ENCODE measurements around the gene AZGP1.
A peak's percentile ranks its signal among the peaks of the same experiment; 100 is the strongest.
"Not testable (repeated sequence)": the region's sequence is repeated elsewhere in the genome, so short reads cannot be mapped to it uniquely, and the experiment has no call there.

Gene AZGP1

DNA sequence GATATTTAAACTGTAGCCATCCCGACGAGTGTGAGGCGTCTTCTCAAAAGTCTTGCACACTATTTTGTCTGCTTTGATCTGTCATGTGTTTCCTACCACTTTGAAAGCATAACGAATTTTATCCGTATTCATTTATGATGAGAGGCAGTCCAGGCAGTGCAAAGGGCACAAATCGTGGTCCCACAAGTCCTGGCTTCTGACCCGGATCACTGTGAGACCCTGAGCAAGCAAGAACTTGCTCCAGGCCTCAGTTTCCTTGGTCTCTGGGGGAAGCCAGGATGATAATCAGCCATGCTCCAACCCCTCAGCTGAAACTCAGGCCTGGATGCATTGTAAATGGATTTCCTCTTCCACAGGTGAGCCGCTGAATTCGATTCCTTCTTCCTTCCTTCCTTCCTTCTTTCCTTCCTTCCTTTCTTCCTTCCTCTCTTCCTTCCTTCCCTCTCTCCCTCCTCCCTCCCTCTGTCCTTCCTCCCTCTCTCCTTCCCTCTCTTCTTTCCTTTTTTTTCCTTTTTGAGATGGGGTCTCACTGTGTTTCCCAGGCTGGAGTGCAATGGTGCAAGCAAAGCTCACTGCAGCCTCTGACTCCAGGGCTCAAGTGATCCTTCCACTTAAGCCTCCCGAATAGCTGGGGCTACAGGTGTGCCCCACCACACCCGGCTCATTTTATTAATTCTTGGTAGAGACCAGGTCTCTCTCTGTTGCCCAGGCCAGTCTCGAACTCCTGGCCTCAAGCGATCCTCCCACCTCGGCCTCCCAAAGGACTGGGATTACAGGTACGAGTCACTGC is 21.1 kb upstream of the AZGP1 start:
- no peak for DNase-seq

DNA sequence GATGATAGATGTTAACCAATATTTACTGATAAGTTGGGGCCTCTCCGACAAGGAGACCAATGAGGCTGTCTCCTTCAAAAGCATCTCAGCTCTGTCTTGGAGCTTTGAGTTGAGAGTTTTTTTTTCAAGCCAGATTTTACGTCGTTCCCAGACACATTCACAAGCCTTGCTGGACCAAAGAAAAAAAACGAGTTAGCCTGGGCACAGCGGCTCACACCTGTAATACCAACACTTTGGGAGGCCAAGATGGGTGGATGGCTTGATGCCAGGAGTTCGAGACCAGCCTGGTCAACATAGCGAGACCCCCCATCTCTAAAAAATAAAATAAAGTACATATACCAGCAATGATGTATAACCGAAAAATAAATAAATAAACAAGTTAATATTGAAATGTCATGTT is 19.0 kb upstream of the AZGP1 start:
- DNase-seq = no peak

DNA sequence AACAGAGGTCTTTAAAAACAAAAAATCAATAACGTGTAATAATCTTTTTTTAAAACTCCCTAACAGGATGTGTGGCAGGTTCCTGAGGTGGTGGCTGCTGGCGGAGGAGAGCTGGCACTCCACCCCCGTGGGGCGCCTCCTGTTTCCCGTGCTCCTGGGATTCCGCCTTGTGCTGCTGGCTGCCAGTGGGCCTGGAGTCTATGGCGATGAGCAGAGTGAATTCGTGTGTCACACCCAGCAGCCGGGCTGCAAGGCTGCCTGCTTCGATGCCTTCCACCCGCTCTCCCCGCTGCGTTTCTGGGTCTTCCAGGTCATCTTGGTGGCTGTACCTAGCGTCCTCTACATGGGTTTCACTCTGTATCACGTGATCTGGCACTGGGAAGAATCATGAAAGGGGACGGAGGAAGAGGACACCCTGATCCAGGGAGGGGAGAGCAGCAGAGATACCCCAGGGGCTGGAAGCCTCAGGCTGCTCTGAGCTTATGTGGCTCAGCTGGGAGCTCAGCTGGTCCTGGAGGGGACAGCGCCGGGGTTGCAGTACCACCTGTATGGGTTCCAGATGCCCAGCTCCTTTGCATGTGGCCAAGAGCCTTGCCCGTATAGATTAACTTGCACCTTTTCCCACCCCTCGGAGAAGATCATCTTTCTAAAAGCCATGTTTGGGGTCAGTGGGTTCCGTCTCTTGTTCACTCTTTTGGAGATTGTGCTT is 16.7 kb upstream of the AZGP1 start:
- DNase-seq = no peak

DNA sequence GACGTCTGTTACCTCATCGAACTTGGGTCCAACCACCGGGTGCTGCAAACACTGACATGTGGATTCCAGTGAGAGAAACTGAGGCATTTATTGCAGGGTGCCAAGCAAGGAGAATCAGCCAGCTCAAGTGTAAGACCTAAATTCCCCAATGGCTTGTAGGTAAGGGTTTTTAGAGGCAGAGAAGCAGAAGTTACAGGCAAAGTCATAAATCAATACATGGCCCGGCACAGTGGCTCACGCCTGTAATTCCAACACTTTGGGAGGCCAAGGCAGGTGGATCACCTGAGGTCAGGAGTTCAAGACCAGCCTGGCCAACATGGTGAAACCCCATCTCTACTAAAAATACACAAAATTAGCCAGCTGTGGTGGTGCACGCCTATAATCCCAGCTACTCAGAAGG is 15.7 kb upstream of the AZGP1 start:
- not testable (repeated sequence) for DNase-seq

DNA sequence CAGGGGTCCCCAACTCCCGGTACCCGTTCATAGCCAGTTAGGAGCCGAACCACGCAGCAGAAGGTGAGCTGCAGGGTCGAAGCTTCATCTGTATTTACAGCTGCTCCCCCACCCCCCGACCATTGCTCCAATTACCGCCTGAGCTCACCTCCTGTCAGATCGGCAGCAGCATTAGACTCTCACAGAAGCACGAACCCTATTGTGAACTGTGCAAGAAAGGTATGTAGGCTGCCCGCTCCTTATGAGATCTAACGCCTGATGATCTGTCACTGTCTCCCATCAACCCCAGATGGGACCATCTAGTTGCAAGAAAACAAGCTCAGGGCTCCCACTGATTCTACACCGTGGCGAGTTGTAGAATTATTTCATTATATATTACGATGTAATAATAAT is 14.6 kb upstream of the AZGP1 start:
- no peak for DNase-seq

DNA sequence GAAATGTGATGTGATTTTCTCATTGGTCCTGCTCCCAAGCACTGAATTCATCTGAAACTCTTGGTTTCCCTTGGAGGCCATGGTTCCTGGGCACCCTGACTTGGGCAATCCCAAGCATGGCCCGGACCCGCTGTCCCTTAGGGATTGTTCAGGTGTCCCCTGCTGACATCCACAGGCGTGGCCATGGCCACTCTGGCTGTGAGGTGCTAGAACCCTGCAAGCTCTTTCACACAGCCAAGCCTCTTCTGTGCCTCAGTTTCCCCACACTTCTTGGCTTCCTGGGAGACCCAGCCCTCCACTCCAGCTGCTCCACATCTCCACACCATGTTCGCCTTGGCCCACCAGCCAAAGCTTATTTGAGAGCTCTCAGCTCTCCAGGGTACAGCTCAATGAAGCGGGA is 12.0 kb upstream of the AZGP1 start:
- no peak for DNase-seq

DNA sequence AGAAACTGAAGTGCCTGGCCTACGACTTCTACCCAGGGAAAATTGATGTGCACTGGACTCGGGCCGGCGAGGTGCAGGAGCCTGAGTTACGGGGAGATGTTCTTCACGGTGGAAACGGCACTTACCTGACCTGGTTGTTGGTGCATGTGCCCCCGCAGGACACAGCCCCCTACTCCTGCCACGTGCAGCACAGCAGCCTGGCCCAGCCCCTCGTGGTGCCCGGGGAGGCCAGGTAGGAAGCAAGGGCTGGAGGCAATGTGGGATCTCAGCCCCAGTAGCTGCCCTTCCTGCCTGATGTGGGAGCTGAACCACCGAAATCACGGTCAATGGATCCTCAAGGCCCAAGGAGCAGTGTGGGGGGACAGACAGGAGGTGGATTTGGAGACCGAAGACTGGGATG is 11.5 kb upstream of the AZGP1 start:
- DNase-seq = not testable (repeated sequence)

DNA sequence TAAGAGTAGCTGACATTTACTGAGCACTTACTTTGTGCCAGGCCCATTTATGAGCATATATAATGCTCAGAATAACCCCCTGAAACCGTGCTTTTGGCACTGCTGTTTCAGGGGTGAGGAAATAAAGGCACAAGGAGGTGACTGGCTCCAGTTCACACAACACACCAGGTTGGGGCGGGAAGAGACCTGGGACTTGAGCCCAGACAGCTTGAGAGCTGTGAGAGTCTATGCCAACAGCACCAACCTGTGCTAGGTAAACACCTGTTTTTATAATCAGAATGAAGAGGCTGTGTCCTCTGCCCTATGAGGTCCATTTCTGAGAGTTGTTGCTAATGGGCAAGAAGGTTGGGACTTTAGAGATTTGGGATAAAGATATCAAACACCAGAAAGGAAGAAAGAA is 8.8 kb upstream of the AZGP1 start:
- no peak for DNase-seq

DNA sequence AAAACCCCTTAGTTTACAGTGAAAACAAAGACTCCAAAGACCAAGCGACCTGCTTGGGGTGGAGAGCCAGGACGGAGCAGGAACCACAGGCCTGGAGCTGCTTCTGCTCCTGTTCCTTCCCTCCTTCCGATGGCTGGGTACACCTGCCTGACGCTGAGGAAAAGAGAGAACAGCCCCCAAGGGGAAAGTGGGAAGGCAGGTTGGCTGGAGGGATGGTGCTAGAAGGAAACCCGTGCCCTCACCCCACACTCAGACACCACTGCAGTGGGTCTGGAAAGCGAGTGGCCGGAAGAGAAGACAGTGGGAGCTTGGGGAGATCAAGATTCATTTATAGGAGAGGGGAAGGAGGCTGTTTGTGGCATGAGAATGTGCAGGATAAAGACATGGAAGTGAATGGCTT is 5.2 kb upstream of the AZGP1 start:
- not testable (repeated sequence) for DNase-seq

DNA sequence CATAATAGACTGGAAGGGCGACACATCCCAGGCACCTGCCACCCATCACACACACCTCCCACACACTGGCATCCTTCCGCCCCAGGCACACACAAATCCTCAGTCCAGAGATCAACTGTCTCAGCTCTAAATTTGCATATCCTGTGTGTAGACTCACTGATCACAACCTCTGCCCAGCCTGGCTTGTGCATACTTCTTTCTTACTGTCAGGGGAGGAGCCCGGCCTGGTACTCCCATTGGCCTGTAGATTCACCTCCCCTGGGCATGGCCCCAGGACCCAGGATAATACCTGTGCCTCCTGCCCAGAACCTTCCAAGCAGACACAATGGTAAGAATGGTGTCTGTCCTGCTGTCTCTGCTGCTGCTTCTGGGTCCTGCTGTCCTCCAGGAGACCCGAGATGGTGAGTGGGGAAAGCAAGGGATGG is 4.6 kb upstream of the AZGP1 start:
- not testable (repeated sequence) for DNase-seq

DNA sequence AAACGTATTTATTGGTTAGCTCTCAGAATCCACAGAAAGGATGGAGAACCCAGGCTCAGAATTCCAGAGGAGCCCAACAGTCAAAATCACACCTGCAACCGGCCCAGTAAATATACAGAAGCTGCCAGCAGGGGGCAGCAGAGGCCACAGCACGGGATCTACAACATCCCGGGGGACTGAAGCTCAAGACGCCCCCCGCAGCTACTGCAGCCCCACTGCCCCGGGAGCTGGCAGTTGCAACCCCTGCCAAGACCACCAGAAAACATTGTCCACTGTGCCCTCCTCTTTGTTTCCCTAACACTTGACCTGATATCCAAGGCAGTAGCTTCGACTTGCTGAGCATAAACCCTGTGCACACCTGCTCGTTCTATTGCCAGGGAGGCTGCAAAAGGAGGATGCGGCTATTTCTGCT is 4.0 kb upstream of the AZGP1 start:
- DNase-seq = peak; percentile 33

DNA sequence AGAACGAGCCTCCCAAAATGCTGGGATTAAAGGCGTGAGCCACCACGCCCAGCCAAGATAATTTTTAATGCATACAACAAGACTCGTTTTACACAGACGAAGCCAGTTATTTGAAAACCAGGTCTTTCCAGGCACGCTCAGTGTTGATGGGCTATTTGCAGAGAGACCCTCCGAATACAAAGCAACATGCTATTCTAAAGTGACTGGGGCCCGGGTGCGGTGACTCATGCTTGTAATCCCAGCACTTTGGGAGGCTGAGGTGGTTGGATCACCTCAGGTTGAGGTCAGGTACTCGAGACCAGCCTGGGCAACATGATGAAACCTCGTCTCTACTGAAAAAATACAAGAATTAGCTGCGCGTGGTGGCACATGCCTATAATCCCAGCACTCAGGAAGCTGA is 795 bp upstream of the AZGP1 start:
- no peak for DNase-seq

DNA sequence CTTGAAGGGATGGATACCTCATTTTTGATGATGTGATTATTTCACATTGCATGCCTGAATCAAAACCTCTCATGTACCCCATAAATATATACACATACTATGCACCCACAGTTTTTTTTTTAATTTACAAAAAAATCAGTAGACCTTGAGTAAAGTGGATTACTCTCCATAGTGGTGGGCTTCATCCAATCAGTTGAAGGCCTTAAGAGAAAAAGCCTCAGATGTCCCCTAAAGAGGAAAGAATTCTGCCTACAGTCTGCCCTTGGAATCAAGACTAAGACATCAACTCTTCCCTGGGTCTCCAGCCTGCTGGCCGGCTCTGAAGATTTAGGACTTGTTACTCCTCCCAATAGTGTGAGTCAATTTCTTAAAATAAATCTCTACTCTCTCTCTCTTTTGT is 1.1 kb downstream of the AZGP1 start:
- no peak for DNase-seq

DNA sequence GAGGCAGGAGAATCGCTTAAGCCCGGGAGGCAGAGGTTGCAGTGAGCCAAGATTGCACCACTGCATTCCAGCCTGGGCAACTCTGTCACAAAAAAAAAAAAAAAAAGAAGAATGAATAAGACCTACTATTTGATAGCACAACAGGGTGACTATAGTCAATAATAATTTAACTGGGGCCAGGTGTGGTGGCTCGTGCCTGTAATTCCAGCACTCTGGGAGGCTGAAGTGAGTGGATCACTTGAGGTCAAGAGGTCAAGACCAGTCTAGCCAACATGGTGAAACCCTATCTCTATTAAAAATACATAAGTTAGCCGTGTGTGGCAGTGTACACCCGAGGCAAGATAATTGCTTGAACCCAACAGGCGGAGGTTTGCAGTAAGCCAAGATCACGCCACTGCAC is 2.0 kb downstream of the AZGP1 start:
- not testable (repeated sequence) for DNase-seq

DNA sequence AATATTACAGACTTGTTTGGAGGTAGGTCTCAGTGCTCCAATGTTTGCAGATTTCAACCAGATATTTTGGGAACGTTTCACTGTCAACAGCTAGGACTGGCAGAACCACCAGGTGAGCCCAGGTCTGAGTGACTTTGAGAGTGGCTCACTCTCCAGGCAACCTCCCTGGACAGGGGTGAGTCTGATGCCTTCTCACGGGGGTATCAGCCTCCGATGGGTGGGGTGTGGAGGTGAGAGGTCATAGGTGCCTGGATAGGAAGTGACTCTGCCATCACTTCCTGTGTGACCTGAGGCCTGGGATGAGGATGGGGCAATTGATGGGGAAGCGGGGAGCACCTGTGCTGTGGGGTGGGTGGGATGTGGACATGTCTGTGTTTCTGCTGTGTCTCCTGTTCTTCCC is 4.6 kb downstream of the AZGP1 start:
- no peak for DNase-seq

DNA sequence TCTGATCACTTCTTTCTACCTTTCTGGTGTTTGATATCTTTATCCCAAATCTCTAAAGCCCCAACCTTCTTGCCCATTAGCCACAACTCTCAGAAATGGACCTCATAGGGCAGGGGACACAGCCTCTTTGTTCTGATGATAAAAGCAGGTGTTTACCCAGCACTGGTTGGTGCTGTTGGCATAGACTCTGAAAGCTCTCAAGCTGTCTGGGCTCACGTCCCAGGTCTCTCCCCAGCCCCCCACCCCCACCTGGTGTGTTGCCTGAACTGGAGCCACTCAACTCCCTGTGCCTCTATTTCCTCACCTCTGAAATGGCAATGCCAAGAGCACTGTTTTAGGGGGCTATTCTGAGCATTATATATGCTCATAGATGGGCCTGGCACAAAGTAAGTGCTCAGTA is 6.0 kb downstream of the AZGP1 start:
- peak; percentile 2 for DNase-seq

DNA sequence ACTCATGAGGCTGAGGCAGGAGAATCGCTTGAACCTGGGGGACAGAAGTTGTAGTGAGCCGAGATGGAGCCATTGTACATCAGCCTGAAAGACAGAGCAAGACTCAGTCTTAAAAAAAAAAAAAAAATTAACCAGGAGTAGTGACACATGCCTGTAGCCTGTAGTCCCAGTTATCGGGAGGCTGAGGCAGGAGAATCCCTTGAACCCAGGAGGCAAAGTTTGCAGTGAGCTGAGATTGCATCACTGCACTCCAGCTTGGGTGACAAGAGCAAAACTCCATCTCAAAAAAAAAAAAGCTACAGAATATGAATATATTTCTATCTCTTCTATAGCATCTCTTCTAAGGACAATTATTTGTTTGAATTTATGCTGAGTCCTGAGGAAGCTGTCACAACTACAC is 6.5 kb downstream of the AZGP1 start:
- DNase-seq = no peak

DNA sequence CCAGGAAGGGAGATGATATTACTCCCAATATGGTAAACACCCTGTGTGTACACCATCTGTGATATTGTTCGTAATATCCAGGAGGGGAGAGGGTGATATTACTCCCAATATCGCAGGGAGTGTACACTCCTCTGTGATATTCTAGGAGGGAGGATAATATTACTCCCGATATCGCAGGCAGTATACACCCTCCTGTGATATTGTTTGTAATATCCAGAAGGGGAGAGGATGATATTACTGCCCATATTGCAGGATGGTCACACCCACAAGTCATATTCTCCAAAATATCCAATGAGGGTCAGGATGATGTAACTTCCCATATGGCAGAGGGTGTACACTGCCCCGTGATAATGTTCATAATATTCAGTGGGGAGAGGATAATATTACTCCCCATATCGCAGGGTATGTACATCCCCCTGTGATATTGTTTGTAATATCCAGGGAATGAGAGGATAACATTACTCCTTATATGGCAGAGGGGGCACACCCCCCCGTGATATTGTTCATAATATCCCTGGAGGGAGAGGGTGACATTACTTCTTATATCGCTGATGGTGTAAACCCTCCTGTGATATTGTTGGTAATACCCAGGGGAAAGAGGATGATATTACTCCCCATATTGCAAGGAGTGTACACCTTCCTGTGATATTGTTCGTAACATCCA is 17.1 kb downstream of the AZGP1 start:
- no peak for DNase-seq

DNA sequence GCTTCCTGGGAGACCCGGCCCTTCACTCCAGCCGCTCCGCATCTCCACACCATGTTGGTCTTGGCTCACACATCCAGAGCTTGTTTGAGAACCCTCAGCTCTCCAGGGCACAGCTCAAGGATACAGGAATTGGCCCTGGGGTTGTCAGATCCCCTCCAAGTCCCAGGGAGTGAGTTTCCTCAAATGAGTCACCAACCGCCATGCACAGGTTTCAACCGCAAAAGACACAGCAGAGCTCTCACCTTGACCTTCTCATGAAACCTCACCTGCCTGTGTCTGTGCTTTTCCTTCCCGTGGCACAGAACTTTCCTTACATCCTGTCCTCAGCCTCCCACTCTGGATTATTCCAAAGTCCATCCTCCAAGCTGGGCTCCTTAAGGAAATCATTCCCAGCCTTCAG is 20.6 kb downstream of the AZGP1 start:
- no peak for DNase-seq

DNA sequence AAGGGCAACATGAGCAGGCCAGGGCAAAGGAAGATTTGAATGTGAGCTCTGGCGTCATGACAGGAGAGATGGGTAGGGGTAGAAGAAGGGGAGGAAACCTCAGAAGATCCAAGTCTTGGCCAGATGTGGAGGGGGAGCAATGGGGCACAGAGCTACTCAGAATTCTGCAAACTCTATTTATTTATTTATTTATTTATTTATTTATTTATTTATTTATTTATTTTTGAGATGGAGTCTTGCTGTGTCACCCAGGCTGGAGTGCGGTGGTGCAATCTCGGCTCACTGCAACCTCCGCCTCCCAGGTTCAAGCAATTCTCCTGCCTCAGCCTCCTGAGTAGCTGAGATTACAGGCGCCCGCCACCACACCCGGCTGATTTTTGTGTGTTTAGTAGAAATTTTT is 21.2 kb downstream of the AZGP1 start:
- not testable (repeated sequence) for DNase-seq

DNA sequence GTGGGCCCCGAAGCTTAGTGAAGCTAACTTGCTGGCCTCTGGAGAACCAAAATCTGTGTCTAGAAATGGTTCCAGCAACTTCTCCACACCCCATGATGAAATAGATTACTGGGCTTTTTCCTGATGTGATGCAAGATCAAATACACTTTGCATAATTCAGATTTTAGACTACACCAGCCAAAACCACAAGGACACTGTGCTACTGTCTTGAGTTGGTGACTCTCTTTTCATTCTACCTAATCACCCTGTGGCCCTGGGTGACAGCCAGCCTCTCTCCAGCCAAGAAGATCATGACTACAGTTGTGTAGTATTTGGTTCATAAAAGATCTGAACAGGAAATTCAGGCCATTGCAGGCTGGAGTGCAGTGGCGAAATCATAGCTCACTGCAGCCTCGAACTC is 22.2 kb downstream of the AZGP1 start:
- no peak for DNase-seq

DNA sequence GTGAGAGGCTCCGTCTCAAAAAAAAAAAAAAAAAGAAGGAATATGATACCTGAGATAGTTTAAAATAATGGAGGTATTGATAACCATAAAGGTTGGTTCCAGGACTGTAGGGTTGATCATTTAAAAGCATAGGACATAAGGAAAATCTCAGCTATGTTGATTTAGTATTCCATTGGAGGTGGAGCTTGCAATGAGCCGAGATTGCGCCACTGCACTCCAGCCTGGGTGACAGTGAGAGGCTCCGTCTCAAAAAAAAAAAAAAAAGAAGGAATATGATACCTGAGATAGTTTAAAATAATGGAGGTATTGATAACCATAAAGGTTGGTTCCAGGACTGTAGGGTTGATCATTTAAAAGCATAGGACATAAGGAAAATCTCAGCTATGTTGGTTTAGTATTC is 23.2 kb downstream of the AZGP1 start:
- DNase-seq = not testable (repeated sequence)

DNA sequence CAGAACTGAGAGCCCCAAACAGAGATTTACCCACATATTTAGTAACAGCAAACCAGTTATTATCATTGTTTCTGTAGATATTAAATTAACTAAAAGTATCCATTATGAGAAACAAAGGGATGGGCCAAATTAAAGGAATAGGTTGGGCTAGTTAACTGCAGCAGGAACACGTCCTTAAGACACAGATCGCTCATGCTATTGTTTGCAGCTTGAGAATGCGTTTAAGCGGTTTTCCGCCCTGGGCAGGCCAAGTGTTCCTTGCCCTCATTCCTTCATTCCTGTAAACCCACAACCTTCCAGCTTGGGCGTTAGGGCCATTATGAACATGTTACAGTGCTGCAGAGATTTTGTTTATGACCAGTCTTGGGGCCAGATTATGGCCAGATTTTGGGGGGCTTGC is 25.0 kb downstream of the AZGP1 start:
- not testable (repeated sequence) for DNase-seq

DNA sequence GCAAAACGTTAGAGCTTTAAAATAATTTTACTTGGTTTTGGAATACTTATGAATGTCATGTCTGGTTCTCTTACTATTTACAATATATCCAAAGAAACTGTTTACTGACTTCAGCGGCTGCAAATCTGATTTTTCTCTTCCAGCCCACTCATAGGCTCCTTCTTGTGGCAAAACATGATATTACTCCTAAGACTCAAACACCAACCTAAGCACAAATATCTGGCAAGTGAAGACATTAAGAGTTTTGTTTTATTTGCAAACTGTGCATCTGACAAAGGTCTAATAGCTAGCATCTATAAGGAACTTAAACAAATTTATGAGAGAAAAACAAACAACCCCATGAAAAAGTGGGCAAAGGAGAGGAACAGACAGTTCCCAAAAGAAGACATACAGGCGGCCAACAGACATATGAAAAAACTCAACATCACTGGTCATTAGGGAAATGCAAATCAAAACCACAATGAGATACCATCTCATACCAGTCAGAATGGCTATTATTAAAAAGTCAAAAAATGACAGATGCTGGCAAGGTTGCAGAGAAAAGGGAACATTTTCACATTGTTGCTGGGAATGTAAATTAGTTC is 26.1 kb downstream of the AZGP1 start:
- no peak for DNase-seq

All from DMS79 treated with DMSO at 0.1 percent for 48 hours (cell line).